Calu3 (cell line): Measurements from ENCODE around the gene EPSTI1. TPM values are rescaled to one million over a fixed set of nuclear protein-coding genes. Genes with fewer than 3 reads are reported as not detected.

ENCODE experiments used
- BruUV-seq: library from RNA; stranded (reverse); fragments of 400-500 nt; replicated peaks from 2 replicates; lab custom pipeline; 2021; lab: Mats Ljungman, UMichigan
- CTCF ChIA-PET: fragments of 300-600 bp; sonication (Branson Sonifier 250); formaldehyde crosslinking; loops from one replicate; lab custom pipeline; 2022; ENCODE audit warnings: antibody characterized with exemption; lab: Charles Lee
- DNase-seq: peaks from one replicate; pipeline ENCODE4 v3.0.0; 2022
- H3K27ac Mint-ChIP-seq: one replicate; pipeline ENCODE4 v1.8.0; 2022; ENCODE audit warnings: mixed read lengths; ENCODE audit not compliant: unreplicated experiment
- H3K27me3 Mint-ChIP-seq: one replicate; pipeline ENCODE4 v1.8.0; 2022; ENCODE audit warnings: mixed read lengths; ENCODE audit not compliant: unreplicated experiment
- H3K36me3 Mint-ChIP-seq: one replicate; pipeline ENCODE4 v1.8.0; 2022; ENCODE audit warnings: mild to moderate bottlenecking, moderate library complexity, mixed read lengths; ENCODE audit not compliant: insufficient read depth, unreplicated experiment
- H3K4me1 Mint-ChIP-seq: one replicate; pipeline ENCODE4 v1.8.0; 2022; ENCODE audit warnings: mild to moderate bottlenecking, low read depth, mixed read lengths; ENCODE audit not compliant: unreplicated experiment
- H3K4me3 Mint-ChIP-seq: one replicate; pipeline ENCODE4 v1.8.0; 2022; ENCODE audit warnings: mild to moderate bottlenecking, low read depth, moderate library complexity, mixed read lengths; ENCODE audit not compliant: unreplicated experiment
- H3K9me3 Mint-ChIP-seq: one replicate; pipeline ENCODE4 v1.8.0; 2022; ENCODE audit warnings: low read depth, mixed read lengths; ENCODE audit not compliant: unreplicated experiment
- intact Hi-C: fragments of 100-400 bp; cut with micrococcal nuclease; formaldehyde crosslinking; loops from one replicate; pipeline ENCODE4 v1.10.0; 2022; ENCODE audit not compliant: unreplicated experiment
- total RNA-seq: library from RNA; stranded (reverse); gene quantifications from 2 replicates; pipeline ENCODE4 v1.2.3, GENCODE V29; 2022
- TF ChIP-seq, protein P1 (sequence below): fragments of 200-600 bp; IDR thresholded peaks from one replicate; pipeline ENCODE4 v1.8.0; 2022; ENCODE audit warnings: antibody characterized with exemption; ENCODE audit not compliant: unreplicated experiment

The EPSTI1 gene
- total RNA-seq, 1 experiment from 2014 or later, result 11.5 TPM

DNA sequence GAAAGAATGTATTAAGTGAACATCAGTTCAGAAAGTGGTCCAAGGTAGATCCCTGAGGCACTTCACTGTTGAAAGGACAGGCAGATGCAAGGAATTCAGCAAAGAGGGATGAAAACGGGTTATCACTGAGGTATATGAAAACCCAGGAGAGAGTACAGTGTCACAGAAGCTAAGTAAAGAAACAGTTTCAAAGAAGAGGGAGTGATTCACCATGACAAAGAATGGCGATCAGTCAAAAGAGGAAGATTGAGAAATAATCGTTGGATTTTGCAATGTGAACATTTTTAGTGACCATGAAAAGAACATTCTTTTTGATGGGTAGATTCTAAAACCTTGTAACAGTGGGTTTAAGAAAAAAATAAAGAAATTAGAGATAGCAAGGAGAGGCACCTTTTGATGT is 99.3 kb downstream of the EPSTI1 start:
- TF ChIP-seq, protein P1, sequence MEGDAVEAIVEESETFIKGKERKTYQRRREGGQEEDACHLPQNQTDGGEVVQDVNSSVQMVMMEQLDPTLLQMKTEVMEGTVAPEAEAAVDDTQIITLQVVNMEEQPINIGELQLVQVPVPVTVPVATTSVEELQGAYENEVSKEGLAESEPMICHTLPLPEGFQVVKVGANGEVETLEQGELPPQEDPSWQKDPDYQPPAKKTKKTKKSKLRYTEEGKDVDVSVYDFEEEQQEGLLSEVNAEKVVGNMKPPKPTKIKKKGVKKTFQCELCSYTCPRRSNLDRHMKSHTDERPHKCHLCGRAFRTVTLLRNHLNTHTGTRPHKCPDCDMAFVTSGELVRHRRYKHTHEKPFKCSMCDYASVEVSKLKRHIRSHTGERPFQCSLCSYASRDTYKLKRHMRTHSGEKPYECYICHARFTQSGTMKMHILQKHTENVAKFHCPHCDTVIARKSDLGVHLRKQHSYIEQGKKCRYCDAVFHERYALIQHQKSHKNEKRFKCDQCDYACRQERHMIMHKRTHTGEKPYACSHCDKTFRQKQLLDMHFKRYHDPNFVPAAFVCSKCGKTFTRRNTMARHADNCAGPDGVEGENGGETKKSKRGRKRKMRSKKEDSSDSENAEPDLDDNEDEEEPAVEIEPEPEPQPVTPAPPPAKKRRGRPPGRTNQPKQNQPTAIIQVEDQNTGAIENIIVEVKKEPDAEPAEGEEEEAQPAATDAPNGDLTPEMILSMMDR, result no peak
- no TSS peak for BruUV-seq
- CTCF ChIA-PET, result no interaction called here
- no peak overlapping the region for H3K27ac Mint-ChIP-seq
- no peak for DNase-seq
- H3K4me1 Mint-ChIP-seq, result no peaks in the 10 kb centered on the region
- intact Hi-C loops, result no loop called here
- H3K36me3 Mint-ChIP-seq, result no peaks in the 10 kb centered on the region
- no peaks in the 10 kb centered on the region for H3K9me3 Mint-ChIP-seq
- H3K4me3 Mint-ChIP-seq, result no peak overlapping the region
- no peaks in the 10 kb centered on the region for H3K27me3 Mint-ChIP-seq

- TF ChIP-seq, protein P1, result no peak
- no peaks in the 10 kb centered on the region for H3K9me3 Mint-ChIP-seq
- no TSS peak for BruUV-seq
- H3K27ac Mint-ChIP-seq, result no peak overlapping the region
- H3K27me3 Mint-ChIP-seq, result no peaks in the 10 kb centered on the region
- no peak overlapping the region for H3K4me3 Mint-ChIP-seq
- CTCF ChIA-PET, result no interaction called here
- H3K4me1 Mint-ChIP-seq, result no peaks in the 10 kb centered on the region
- intact Hi-C loops, result no loop called here
- no peaks in the 10 kb centered on the region for H3K36me3 Mint-ChIP-seq
- DNase-seq, result no peak
Measured at GRCh38 chr13:42891591-42891990, 100.5 kb downstream of the EPSTI1 start.

- CTCF ChIA-PET, result interaction anchor here (0.6 to 0.7 kb wide), 2 partner anchors 42 to 382 kb away, joined by 3 to 5 read pairs; no protein-coding TSS in a partner anchor
- no TSS peak for BruUV-seq
- intact Hi-C loops, result no loop called here
Measured at GRCh38 chr13:42885325-42885724, 106.7 kb downstream of the EPSTI1 start.

GRCh38 chr13:42883771-42884467 is 108.1 kb downstream of the EPSTI1 start:
- CTCF ChIA-PET, result interaction anchor here (0.6 kb wide), 1 partner anchor 243 kb away, joined by 3 read pairs; no protein-coding TSS in a partner anchor
- H3K27ac Mint-ChIP-seq, result no peak overlapping the region
- no peak overlapping the region for H3K4me3 Mint-ChIP-seq
- H3K9me3 Mint-ChIP-seq, result peaks cover 2% of the 10 kb centered on the region
- H3K4me1 Mint-ChIP-seq, result no peaks in the 10 kb centered on the region
- intact Hi-C loops, result no loop called here
- H3K27me3 Mint-ChIP-seq, result no peaks in the 10 kb centered on the region
- no peaks in the 10 kb centered on the region for H3K36me3 Mint-ChIP-seq
- no TSS peak for BruUV-seq
- DNase-seq, result peak; percentile 1
- TF ChIP-seq, protein P1, result no peak

More at GRCh38 chr13:42885325-42885724, 106.7 kb downstream of the EPSTI1 start:
- TF ChIP-seq, protein P1, result no peak
- Mint-ChIP-seq H3K9me3 (no peaks in the 10 kb centered on the region), H3K4me1 (no peaks in the 10 kb centered on the region), H3K36me3 (no peaks in the 10 kb centered on the region), H3K27ac (no peak overlapping the region), H3K4me3 (no peak overlapping the region), H3K27me3 (no peaks in the 10 kb centered on the region)
- DNase-seq, result no peak
